Measurements from ENCODE around the gene TFPI.

DNA sequence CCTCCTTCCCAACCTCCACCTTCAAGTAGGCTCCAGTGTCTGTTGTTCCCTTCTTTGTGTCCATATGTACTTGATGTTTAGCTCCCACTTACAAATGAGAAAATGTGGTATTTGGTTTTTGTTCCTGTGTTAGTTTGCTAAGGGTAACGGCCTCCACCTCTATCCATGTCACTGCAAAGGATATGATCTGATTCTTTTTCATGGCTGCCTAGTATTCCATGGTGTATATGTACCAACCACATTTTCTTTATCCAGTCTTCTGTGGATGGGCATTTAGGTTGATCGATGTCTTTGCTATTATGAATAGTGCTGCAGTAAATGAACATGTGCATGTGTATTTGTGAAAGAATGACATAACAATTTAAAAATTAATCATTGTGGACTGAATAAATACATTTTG, 19.5 kb upstream of the TFPI start:
- TF ChIP-seq, protein P1, sequence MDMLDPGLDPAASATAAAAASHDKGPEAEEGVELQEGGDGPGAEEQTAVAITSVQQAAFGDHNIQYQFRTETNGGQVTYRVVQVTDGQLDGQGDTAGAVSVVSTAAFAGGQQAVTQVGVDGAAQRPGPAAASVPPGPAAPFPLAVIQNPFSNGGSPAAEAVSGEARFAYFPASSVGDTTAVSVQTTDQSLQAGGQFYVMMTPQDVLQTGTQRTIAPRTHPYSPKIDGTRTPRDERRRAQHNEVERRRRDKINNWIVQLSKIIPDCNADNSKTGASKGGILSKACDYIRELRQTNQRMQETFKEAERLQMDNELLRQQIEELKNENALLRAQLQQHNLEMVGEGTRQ (IDR thresholded peaks at IDR 0.05; ENCODE audit: borderline replicate concordance, low read depth, low read length), result no peak
- TF ChIP-seq POLR2A (IDR thresholded peaks at IDR 0.05; ENCODE audit: low read depth, low read length), result no peak
- TF ChIP-seq, protein P2, sequence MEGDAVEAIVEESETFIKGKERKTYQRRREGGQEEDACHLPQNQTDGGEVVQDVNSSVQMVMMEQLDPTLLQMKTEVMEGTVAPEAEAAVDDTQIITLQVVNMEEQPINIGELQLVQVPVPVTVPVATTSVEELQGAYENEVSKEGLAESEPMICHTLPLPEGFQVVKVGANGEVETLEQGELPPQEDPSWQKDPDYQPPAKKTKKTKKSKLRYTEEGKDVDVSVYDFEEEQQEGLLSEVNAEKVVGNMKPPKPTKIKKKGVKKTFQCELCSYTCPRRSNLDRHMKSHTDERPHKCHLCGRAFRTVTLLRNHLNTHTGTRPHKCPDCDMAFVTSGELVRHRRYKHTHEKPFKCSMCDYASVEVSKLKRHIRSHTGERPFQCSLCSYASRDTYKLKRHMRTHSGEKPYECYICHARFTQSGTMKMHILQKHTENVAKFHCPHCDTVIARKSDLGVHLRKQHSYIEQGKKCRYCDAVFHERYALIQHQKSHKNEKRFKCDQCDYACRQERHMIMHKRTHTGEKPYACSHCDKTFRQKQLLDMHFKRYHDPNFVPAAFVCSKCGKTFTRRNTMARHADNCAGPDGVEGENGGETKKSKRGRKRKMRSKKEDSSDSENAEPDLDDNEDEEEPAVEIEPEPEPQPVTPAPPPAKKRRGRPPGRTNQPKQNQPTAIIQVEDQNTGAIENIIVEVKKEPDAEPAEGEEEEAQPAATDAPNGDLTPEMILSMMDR (IDR thresholded peaks at IDR 0.05 in 2 of 3, conservative IDR thresholded peaks at IDR 0.05 in 1 of 3; ENCODE audit: control insufficient read depth in 2 of 3, extremely low read depth in 1 of 3, insufficient read depth in 1 of 3, low read depth in 3 of 3, low read length in 3 of 3), result no peak
- no peak for TF ChIP-seq CREM (IDR thresholded peaks at IDR 0.05; ENCODE audit: low read depth)

All from GM12878 (cell line).